GM19468 (cell line): ENCODE data around the gene DLGAP1.
"Not testable (repeated sequence)": the region's sequence is repeated elsewhere in the genome, so short reads cannot be mapped to it uniquely, and the experiment has no call there.

Source experiments
- ATAC-seq: cut with Tn5 transposase; IDR thresholded peaks from one replicate; pipeline ENCODE4 v1.9.1; 2021; ENCODE audit warnings: mild to moderate bottlenecking, moderate library complexity, moderate number of reproducible peaks; ENCODE audit not compliant: unreplicated experiment; ENCODE audit errors: extremely low read depth

The DLGAP1 gene

GRCh38 chr18:3625742-3626091, 829.4 kb downstream of the DLGAP1 start:
- ATAC-seq: no peak

DNA sequence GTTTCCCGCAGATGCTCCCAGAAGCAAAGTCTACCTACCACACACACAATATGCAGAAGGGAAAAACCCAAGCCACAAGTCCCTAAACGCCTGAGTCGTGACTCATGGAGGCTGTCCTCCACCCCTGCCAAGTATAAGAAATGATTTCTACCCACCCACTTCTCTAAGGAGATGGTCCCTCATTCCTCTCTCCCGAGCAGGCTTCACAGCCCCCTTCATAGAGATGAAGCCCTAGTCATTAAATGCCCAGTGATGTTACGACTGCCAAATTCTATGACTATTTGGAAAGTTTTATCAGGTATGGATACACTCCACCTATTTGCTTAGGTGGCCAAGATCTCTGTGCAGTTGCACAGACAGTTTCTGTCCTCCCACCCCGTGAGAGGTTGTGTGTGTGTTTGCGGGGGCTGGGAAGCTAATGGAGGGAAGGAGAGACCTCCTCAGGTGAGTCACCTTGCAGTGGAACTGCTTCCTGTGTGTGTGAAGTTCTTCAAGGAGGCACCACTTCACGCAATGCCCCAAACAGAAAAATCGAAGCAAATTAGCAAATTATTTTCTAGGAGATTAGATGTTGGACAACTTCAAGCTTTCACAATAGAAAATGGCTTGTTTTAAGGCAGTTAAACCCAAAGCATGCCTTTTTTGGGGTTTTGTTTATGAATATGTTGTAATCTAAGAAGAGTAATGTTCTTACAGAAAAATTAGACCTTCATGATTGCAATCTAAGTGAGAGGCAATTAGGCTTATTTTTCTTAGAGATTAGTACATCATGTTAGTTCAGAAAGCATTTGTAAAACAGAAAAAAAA, 830.0 kb downstream of the DLGAP1 start:
- no peak for ATAC-seq

DNA sequence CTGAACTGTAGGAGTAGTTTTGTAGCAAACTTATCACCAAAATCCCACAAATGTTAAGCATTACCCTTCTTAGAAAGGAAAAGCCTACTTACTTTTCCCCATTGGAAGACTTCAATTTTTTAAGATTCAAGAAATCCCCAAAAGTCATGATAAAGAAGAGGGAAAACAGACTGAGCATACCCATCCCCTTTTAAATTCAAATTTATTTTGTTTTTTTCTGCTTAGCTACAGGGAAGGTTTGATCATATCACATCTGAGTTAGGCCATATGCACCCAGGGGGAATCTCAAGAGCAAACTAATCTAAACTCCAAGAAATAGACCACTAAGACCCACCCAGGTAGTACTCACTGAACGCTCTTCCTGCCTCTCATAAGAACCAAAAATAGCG, 830.6 kb downstream of the DLGAP1 start:
- no peak for ATAC-seq

GRCh38 chr18:3623769-3624545, 831.1 kb downstream of the DLGAP1 start:
- no peak for ATAC-seq

GRCh38 chr18:3620146-3621119, 834.7 kb downstream of the DLGAP1 start:
- no peak for ATAC-seq

DNA sequence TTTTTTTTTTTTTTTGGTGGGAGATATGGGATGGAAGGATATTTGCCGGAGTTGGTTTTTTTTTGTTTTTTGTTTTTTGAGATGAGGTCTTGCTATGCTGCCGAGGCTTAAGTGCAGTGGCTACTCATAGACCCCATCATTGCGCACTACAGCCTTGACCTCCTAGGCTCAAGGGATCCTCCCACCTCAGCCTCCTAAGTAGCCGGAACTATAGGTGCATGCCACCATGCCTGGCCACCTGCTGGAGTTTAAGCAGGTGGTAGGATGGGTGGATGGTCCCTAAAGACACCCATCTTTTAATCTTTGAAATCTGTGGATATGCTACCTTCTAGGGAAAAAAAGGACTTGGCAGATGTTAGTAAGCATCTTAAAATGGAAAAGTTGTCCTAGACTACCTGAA, 835.4 kb downstream of the DLGAP1 start:
- ATAC-seq: no peak

- ATAC-seq: no peak
These were observed 835.9 kb downstream of the DLGAP1 start for GRCh38 chr18:3619222-3619621.

- ATAC-seq: no peak
These were observed 838.4 kb downstream of the DLGAP1 start for GRCh38 chr18:3616744-3617143.

DNA sequence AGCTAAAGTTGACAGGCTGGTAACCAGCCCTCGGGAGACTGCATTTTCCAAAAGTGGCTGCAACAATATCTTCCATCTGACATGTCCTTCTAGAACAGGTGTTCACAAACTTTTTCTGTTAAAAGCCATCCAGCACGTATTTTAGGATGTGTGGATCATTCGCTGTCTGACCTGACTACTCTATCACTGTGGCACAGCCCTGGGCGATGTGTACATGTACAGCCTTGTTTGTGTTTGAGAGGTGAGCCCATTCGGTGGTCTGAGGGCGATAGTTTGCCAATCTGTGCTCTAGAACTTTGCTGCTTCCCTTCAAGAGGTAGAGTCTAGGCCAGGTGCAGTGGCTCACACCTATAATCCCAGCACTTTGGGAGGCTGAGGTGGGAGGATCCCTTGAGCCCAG, 839.0 kb downstream of the DLGAP1 start:
- no peak for ATAC-seq

DNA sequence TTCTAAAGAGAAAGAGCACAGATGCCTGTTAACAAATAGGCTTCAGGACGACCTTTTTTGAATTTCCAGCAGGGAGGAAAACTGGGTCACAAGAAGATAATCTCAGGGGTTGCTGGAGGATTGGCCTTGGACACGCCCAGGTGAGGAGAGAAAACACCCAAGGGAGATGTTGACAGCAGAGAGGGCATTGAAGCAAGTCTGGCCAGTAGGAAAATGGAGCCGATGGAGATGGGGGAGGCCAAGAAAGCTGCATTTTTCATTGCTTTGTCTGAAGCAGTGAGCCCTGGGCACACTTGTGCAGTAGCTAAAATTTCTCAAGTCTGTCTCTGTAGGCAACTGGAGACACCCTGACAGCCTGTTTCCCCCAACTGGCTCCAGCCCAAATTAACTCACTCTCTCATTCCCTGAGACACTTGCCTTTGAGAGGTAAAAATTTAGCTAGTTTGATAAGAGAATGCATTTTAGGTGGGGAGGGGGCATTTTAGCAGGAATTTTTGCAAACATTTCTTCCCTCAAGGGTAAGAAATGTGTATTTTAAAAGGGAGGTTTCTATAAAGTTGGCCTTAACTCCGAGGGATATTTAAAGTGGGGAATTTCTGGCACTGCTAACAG, 839.6 kb downstream of the DLGAP1 start:
- no peak for ATAC-seq

DNA sequence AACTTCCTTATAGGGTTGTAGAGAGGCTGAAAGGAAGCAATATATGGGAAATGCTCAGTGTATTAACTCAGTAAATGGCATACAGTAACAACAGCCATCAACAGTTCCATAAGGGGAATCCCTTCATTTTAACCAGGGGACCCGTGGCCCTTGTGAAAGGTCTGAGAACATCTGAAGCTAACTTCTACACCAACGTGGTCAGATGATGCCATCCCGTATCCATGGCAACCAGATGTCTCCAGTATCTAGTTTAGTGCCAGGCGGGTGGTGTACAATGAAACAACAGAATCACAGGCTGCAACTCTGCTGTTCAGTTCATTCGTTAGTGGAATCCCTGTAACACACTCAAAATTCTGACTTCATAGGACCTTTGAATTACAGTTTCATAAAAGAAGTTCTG, 842.8 kb downstream of the DLGAP1 start:
- no peak for ATAC-seq

- ATAC-seq: no peak
These were observed 843.6 kb downstream of the DLGAP1 start for GRCh38 chr18:3611313-3612090.

GRCh38 chr18:3610813-3611212, 844.3 kb downstream of the DLGAP1 start:
- ATAC-seq: no peak

DNA sequence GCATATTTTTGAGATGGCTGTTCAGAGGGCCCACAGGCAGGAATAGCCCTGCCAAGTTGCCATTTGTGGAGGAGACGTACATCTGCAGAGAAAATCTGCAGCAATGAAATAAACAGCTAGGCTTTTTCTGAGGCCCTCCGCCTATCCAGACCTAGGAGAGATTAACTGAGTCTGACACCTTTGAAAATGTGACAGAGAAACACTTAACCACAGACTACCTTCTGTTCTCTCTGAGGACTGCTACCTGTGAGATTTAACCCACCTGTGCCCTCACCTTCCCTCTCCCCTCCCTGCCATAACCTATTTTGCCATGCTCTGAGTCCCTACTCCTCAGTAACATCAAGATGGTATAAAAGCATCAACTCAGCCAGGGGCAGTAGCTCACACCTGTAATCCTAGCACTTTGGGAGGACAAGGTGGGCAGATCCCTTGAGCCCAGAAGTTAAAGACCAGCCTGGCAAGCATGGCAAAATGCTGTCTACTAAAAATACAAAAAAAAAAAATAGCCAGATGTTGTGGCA, 844.9 kb downstream of the DLGAP1 start:
- no peak for ATAC-seq

DNA sequence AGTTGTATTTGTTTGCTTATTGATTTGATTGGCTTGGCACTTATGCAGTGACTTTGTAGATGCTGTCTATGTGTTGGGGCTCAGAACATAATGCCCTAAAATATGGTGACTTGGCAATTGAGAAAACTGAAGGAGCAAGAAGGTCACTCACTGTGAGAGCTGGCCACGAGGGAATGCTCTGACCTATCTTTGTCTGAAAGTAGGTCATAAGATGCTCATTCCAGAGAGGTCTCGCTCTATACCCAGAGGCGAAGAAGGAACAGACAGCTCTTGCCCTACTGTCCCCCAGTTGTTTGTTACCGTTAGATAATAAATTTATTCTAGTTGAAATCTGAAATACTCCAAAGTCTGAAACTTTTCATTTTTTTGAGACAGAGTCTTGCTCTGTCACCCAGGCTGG, 846.6 kb downstream of the DLGAP1 start:
- ATAC-seq: no peak

- not testable (repeated sequence) for ATAC-seq
These were observed 847.0 kb downstream of the DLGAP1 start for GRCh38 chr18:3608099-3608453.

- no peak for ATAC-seq
These were observed 847.6 kb downstream of the DLGAP1 start for GRCh38 chr18:3607309-3608098.

DNA sequence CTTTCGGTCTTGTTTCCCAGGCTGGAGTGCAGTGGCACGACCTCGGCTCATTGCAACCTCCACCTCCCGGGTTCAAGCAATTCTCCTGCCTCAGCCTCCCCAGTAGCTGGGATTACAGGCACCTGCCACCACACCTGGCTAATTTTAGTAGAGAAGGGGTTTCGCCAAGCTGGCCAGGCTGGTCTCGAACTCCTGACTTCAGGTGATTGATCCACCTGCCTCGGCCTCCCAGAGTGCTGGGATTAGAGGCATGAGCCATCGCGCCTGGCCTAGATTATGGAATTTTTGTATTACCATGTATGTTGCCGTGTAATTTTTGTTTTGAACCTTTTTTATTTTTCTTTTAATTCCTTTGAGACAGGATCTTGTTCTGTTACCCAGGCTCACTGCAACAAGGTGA, 848.2 kb downstream of the DLGAP1 start:
- not testable (repeated sequence) for ATAC-seq
